NCI-H748 treated with DMSO at 0.1 percent for 48 hours (cell line): ENCODE data around the gene UNC5B.
"Not testable (repeated sequence)": the region's sequence is repeated elsewhere in the genome, so short reads cannot be mapped to it uniquely, and the experiment has no call there.

Source experiments
- DNase-seq: peaks from one replicate; lab custom pipeline; 2025; lab: John Stamatoyannopoulos, UW

UNC5B gene

GRCh38 chr10:71283876-71284275 is 71.5 kb downstream of the UNC5B start:
- no peak for DNase-seq

DNA sequence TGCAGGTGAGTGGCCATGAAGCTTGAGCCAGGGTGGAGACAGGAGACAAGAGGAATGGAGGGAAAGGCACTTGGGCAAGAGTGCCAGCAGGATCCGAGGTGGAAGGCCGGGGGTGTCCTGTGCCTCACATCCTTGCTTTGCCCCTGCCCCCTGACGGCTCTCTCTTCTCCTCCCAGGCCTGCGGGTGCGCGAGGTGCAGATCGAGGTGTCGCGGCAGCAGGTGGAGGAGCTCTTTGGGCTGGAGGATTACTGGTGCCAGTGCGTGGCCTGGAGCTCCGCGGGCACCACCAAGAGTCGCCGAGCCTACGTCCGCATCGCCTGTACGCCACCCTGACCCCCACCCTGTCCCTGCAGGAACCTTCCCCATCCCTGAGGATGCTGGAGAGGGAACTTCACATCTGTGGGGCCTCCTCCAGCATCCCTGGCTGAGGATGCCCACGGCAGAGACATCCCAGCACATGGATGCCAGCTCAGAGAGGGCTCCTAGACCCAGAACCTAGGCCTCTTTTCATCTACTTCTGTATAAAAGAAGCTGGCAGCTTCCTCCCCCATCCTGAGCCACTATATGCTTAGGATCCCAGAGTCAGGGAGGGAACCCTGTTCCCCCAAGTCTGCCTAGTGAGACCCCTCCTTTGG is 72.3 kb downstream of the UNC5B start:
- no peak for DNase-seq

DNA sequence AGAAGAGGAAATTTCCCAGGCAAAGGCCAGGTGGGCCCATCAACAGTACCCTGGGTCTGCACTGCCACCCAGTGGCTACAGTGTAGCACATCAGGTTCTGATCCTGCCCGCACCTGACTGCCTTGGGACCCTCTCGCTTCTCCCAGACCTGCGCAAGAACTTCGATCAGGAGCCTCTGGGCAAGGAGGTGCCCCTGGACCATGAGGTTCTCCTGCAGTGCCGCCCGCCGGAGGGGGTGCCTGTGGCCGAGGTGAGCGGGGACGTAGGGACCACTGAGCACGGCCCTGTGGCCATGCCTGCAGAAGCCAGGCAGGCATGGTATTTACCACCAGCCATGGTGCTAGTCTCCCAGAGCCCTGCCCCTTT is 72.8 kb downstream of the UNC5B start:
- DNase-seq, result no peak

GRCh38 chr10:71285986-71286385 is 73.6 kb downstream of the UNC5B start:
- no peak for DNase-seq

DNA sequence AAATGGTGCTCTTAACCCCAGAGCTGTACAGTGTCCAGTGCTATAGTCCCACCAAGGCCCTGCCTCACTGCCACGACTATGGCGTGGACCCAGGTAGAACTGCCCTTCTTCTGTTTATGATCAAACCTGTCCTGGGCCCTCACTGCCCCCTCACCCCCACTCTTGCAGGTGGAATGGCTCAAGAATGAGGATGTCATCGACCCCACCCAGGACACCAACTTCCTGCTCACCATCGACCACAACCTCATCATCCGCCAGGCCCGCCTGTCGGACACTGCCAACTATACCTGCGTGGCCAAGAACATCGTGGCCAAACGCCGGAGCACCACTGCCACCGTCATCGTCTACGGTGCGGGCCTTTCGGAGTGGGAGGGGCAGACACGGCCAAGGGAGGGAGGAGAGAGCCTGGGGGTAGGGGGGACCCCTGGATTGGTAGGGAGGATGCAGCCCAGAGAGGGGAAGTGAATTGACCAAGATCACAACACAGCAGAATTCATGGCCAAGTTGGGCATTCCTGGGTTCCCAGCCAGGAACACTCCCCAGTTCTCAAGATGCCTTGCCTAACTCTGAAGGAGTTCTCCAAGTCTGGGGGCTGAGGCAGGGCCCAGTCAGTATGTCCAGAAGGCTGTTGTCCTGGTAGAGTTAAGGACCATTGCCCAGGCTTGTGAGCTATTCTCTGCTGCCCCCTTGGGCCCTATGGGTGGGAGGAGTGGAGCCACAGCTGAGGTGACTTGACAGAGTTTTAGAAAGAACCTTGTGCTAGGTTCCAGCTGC is 74.3 kb downstream of the UNC5B start:
- no peak for DNase-seq

- DNase-seq, result no peak
Observed at GRCh38 chr10:71287456-71287855, 75.1 kb downstream of the UNC5B start.

DNA sequence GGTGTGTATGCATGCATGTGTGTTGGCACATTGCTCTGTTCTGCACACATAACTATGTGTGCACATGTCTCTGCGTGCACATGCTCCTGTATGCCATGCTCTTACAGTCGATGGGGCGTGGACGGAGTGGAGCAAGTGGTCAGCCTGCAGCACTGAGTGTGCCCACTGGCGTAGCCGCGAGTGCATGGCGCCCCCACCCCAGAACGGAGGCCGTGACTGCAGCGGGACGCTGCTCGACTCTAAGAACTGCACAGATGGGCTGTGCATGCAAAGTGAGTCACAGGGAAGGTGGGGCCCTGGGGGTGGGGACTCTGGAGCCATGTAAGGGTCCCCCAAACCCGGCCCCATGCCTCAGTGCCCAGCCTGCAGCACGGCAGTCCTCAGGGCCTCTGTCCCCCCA is 76.1 kb downstream of the UNC5B start:
- no peak for DNase-seq

DNA sequence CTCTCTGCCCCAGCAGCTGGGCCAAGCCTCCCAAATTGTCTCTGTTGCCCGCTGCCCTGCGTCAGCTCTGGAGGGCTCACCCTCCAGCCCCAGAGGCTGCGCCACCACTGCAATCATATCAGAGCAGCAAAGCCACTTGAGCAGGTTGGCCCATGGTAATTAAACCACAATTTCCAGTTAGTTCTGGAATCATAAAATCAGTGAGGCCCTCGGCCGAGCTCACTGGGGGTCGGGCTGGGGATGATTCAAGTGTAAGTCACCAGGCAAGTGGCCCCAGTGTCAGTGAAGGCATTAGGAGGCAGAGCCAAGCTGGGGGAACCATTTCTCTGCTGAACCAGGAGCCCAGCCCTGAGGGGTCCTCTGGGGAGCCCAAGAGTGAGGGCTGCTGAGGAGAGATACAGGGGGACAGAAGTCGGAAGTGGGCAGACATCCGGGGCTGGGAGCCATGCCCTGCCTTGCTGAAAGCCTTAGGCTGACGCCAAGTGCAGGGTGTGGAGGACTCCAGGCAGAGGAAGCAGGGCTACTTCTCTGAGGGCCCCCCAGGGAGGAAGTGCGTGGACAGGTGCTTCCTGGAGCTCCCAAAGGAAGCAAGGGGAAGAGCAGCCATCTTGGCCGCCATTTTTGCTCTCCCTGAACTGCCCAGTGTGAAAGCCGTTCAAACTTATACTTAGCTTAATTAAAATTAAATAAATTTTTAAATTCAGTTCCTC is 77.2 kb downstream of the UNC5B start:
- no peak for DNase-seq

GRCh38 chr10:71290331-71290730 is 78.0 kb downstream of the UNC5B start:
- DNase-seq, result no peak

DNA sequence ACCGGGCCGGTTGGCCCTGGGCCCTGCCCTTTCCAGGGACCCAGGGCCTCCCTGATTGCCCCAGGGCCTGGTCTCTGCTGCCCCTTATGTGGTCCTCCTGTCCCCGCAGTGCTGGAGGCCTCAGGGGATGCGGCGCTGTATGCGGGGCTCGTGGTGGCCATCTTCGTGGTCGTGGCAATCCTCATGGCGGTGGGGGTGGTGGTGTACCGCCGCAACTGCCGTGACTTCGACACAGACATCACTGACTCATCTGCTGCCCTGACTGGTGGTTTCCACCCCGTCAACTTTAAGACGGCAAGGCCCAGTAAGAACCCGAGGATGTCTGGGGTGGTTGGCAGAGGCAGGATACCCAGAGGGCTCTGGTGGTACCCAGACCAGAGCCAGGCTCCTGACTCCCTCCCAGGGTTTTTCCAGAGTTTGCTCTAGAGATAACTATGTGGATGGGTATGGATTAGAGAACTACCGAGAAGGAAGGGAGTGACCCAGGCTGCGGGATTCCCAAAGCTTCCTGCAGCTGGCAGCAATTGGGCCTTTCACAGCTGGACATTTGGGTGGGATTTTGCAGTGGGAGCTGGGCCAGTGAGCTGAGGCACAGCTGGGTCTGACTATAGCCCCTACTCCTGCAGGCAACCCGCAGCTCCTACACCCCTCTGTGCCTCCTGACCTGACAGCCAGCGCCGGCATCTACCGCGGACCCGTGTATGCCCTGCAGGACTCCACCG is 78.6 kb downstream of the UNC5B start:
- DNase-seq, result no peak

- no peak for DNase-seq
Observed at GRCh38 chr10:71291528-71291900, 79.1 kb downstream of the UNC5B start.

DNA sequence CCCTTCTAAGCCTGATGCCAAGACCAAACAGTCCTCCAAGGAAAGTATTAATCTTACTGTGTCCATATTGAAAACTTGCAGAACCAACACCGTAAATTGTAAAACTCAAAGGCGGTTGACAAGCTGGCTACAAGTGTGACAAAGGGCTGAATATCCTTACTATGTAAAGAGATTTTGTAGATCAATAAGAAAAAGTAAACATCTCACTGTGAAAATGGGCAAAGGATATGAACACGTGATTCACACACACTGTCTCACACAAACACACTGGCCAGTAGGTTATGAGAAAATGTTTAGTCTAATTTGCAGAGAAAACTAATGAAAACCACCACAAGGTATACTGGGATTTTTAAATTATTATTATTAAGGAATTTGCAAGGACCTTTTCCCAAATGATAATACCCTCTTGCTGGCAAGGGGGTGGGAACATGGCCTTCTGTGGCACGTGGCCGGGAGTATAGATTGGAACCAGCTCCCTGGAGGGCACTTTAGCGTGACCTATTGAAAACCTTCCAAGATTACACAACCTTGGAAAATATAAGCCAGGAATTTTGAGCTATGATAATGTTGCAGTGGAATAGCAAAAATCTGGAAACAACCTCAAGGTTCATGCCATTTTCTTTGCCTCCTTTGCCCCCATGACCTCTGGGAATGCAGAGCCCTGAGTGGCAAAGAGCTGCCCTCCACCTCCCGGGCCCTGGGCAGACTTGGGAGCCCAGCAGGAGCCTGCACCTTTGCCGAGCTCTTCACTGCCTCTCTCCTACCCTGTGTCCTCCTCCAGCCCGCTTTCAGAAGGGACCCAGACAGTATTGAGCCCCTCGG is 80.5 kb downstream of the UNC5B start:
- no peak for DNase-seq

DNA sequence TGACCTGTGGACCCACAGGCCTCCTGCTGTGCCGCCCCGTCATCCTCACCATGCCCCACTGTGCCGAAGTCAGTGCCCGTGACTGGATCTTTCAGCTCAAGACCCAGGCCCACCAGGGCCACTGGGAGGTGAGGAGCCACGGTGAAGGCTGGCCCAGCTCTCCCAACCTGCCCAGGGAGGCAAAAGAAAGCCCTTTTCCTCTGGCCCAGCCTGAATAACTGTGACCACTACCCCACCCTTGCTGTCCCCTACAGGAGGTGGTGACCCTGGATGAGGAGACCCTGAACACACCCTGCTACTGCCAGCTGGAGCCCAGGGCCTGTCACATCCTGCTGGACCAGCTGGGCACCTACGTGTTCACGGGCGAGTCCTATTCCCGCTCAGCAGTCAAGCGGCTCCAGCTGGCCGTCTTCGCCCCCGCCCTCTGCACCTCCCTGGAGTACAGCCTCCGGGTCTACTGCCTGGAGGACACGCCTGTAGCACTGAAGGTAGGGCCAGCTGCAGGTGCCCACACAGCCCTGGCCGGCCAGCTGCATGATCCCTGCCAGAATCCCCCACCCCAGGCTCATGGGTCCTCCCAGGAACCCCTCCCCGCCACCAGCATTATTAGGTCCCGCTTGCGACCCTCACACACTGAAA is 81.2 kb downstream of the UNC5B start:
- DNase-seq, result no peak

- DNase-seq, result no peak
Observed at GRCh38 chr10:71294091-71294561, 81.8 kb downstream of the UNC5B start.

DNA sequence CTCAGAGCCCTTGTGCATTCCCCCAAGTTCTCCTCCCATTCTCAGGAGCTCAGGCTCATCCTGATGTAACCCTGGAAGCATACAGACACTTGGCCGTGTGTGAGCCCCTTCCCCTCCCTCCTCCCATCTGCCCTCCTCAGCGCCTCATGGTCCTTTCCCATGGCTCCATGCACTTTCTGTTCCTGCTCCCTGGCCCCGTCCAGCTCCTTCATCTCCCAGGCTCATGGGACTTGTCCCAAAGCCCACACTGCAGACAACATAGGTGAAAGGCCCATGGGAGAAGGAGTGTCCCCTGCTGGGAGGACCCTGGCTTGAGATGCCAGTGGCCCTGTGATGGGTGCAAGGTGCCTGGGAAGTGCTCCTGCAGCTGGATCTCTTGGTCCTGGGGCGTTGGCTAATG is 82.5 kb downstream of the UNC5B start:
- DNase-seq, result no peak

GRCh38 chr10:71295641-71296040 is 83.3 kb downstream of the UNC5B start:
- no peak for DNase-seq

DNA sequence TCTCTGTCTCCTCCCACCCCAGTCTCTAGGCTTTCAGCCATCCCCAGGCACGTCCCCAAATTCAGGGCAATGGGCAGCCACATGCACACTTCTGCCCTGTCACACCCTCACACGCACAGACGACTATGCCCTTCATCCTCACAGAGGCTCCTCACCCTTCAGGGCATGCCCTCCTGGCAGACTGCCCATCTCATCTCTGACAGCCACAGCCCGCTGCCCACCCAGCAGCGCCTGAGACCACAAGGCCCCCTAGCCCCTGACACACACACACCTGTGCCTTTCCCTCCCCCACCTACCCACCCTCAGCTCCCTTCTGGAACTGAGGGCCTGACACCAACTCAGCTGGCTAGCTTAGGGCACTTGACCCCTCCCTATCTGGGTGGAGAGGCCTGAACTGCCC is 83.7 kb downstream of the UNC5B start:
- DNase-seq, result no peak

- not testable (repeated sequence) for DNase-seq
Observed at GRCh38 chr10:71296811-71297210, 84.4 kb downstream of the UNC5B start.

- DNase-seq, result no peak
Observed at GRCh38 chr10:71297343-71297742, 85.0 kb downstream of the UNC5B start.

DNA sequence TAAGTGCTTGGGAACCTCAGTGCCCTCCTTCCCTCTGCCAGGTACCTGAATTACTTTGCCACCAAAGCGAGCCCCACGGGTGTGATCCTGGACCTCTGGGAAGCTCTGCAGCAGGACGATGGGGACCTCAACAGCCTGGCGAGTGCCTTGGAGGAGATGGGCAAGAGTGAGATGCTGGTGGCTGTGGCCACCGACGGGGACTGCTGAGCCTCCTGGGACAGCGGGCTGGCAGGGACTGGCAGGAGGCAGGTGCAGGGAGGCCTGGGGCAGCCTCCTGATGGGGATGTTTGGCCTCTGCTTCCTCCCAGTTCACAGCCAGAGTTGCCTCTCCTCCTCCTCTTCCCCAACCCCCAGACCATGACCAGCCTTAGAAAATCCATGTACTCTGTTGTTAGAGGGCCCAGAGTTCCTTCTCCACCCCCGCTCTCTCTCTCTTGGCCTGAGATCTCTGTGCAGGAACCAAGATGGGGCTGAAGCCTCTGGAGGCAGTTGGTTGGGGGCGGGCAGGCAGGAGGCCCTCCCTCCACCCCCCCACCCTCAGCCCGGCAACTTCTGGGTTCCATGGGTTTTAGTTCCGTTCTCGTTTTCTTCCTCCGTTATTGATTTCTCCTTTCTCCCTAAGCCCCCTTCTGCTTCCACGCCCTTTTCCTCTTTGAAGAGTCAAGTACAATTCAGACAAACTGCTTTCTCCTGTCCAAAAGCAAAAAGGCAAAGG is 86.9 kb downstream of the UNC5B start:
- no peak for DNase-seq
